K562 (cell line): ENCODE data around the gene PRM2. TPM values are rescaled to one million over a fixed set of nuclear protein-coding genes. Genes with fewer than 3 reads are reported as not detected.

Experiments used
- CCAR2 ChIP-seq: fragments of 200-400 bp; formaldehyde crosslinking; IDR thresholded peaks from 2 replicates; pipeline ENCODE4 v1.6.1; 2017; ENCODE audit warnings: mild to moderate bottlenecking, low read depth, low read length
- CHD1 ChIP-seq: fragments of 200-600 bp; sonication (generic); IDR thresholded peaks from one replicate; pipeline ENCODE4 v1.6.1; 2012; ENCODE audit warnings: mild to moderate bottlenecking, moderate library complexity, low read length, inconsistent platforms
- IFI16 ChIP-seq: fragments of 250-450 bp; sonication (Bioruptor Pico); IDR thresholded peaks from 2 replicates; pipeline ENCODE4 v2.1.2; 2022; ENCODE audit warnings: mild to moderate bottlenecking, inconsistent platforms
- NELFE ChIP-seq: IDR thresholded peaks from 2 replicates; pipeline ENCODE4 v1.6.1; 2011; ENCODE audit warnings: mild to moderate bottlenecking; ENCODE audit not compliant: insufficient read depth, insufficient read length
- NR2C2 ChIP-seq, 2 experiments: fragments of 200-800 bp in 1 of 2; sonication (Bioruptor generic) in 1 of 2; sonication (generic) in 1 of 2; formaldehyde crosslinking in 1 of 2; IDR thresholded peaks; 2 replicates each; pipeline versions ENCODE4 v1.6.1 to v1.8.0; 2016 to 2022; ENCODE audit warnings: mild to moderate bottlenecking in 1 of 2, missing compliant biosample characterization in 1 of 2, missing genetic modification characterization in 1 of 2, missing genetic modification reagents in 1 of 2
- POU5F1 ChIP-seq: fragments of 150-350 bp; IDR thresholded peaks from 2 replicates; pipeline ENCODE4 v1.6.1; 2014; ENCODE audit warnings: borderline replicate concordance, low read length, low read depth, mild to moderate bottlenecking; ENCODE audit not compliant: partially characterized antibody
- RBM39 ChIP-seq: fragments of 200-400 bp; formaldehyde crosslinking; optimal IDR thresholded peaks from 2 replicates; pipeline ENCODE3; 2018; ENCODE audit warnings: low read depth, low read length
- RHOXF2B ChIP-seq: fragments of 250-450 bp; sonication (Bioruptor Pico); conservative IDR thresholded peaks from 2 replicates; pipeline ENCODE4 v1.5.1; 2021
- ZBTB1 ChIP-seq: sonication (generic); formaldehyde crosslinking; IDR thresholded peaks from 2 replicates; pipeline ENCODE4 v1.8.1; 2023; ENCODE audit warnings: missing genetic modification reagents, low read depth, mild to moderate bottlenecking, borderline replicate concordance
- ZNF431 ChIP-seq: sonication (generic); formaldehyde crosslinking; IDR thresholded peaks from 2 replicates; pipeline ENCODE4 v1.8.0; 2022; ENCODE audit warnings: mild to moderate bottlenecking, missing genetic modification reagents
- ZNF583 ChIP-seq: fragments of 250-450 bp; sonication (Bioruptor Pico); IDR thresholded peaks from 2 replicates; pipeline ENCODE4 v1.4.0; 2020
- polyA plus RNA-seq, 8 experiments: library from polyadenylated mRNA; depleted of rRNA in 4 of 8; stranded (reverse) in 5 of 8; unstranded in 3 of 8; fragments of >200 nt; fragmentation: Nextera tagmentation in 2 of 8; fragmentation: Illumina TruSeq in 1 of 8; extraction: Ambion mirVana in 2 of 8; extraction: Trizol in 1 of 8; gene quantifications; 2 replicates each; pipeline versions ENCODE4 v1.2.1 to v1.2.3, GENCODE V29; 2011 to 2014; ENCODE audit warnings: inconsistent platforms in 1 of 8, missing spikeins in 1 of 8
- total RNA-seq, 7 experiments: library from RNA; depleted of rRNA in 6 of 7; stranded (reverse); fragments of >200 nt in 6 of 7; fragmentation: Illumina TruSeq in 2 of 7; extraction: Trizol in 2 of 7; gene quantifications; 2 replicates each; pipeline versions ENCODE4 v1.2.1 to v1.2.3, GENCODE V29; 2011 to 2021; ENCODE audit warnings: low replicate concordance in 1 of 7
- TF ChIP-seq, protein P1 (sequence below): fragments of 250-450 bp; sonication (Bioruptor Pico); IDR thresholded peaks from 2 replicates; pipeline ENCODE4 v1.4.0; 2020
- TF ChIP-seq, protein P2 (sequence below): fragments of 250-450 bp; sonication (Bioruptor Pico); IDR thresholded peaks from 2 replicates; pipeline ENCODE4 v1.4.0; 2020; ENCODE audit warnings: borderline replicate concordance
- TF ChIP-seq, protein P3 (sequence below), 2 experiments: fragments of 200-800 bp in 1 of 2; sonication (Bioruptor generic) in 1 of 2; sonication (generic) in 1 of 2; formaldehyde crosslinking in 1 of 2; IDR thresholded peaks in 1 of 2; conservative IDR thresholded peaks in 1 of 2; 2 replicates each; pipeline versions ENCODE4 v1.5.0 to v1.6.1; 2016 to 2020; ENCODE audit warnings: missing compliant biosample characterization in 1 of 2, missing genetic modification characterization in 1 of 2, missing genetic modification reagents in 1 of 2
- TF ChIP-seq, protein P4 (sequence below): sonication (generic); formaldehyde crosslinking; IDR thresholded peaks from 2 replicates; pipeline ENCODE4 v1.8.1; 2023; ENCODE audit warnings: mild to moderate bottlenecking, missing genetic modification reagents

PRM2 gene
- total and polyA plus RNA-seq, 9 of the 15 experiments (the other 6 are each of a cell fraction or from before 2014, with no cell fraction given): not detected

DNA sequence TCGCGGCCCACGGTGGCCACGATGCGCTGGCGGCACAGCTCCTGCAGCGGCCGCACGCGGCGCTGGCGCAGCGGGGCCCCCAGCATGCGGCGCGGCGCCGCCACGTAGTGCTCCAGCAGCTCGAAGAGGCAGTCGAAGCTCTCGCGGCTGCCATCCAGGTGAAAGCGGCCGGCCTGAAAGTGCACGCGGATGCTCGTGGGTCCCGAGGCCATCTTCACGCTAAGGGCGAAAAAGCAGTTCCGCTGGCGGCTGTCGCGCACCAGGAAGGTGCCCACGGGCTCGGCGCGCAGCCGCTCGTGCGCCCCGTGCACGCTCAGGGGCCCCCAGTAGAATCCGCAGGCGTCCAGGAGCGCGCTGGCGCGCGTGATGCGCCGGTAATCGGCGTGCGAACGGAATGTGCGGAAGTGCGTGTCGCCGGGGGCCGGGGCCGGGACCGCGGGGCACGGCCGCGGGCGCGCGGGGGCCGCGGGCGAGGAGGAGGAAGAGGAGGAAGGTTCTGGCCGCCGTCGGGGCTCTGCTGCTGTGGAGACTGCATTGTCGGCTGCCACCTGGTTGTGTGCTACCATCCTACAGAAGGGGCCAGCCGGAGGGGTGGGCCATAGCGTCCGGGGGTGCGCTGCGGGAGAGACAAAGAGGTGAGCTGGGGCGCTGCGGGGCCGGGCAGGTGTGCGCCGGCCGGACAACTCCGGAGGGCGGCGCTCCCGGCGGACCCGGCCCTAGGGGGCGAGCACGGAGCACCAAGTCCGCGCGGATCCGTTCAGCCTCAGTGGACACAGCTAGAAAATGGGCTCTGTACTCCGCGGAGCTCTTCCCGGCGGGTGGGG, 21.2 kb downstream of the PRM2 start (continued):
- TF ChIP-seq, protein P1, sequence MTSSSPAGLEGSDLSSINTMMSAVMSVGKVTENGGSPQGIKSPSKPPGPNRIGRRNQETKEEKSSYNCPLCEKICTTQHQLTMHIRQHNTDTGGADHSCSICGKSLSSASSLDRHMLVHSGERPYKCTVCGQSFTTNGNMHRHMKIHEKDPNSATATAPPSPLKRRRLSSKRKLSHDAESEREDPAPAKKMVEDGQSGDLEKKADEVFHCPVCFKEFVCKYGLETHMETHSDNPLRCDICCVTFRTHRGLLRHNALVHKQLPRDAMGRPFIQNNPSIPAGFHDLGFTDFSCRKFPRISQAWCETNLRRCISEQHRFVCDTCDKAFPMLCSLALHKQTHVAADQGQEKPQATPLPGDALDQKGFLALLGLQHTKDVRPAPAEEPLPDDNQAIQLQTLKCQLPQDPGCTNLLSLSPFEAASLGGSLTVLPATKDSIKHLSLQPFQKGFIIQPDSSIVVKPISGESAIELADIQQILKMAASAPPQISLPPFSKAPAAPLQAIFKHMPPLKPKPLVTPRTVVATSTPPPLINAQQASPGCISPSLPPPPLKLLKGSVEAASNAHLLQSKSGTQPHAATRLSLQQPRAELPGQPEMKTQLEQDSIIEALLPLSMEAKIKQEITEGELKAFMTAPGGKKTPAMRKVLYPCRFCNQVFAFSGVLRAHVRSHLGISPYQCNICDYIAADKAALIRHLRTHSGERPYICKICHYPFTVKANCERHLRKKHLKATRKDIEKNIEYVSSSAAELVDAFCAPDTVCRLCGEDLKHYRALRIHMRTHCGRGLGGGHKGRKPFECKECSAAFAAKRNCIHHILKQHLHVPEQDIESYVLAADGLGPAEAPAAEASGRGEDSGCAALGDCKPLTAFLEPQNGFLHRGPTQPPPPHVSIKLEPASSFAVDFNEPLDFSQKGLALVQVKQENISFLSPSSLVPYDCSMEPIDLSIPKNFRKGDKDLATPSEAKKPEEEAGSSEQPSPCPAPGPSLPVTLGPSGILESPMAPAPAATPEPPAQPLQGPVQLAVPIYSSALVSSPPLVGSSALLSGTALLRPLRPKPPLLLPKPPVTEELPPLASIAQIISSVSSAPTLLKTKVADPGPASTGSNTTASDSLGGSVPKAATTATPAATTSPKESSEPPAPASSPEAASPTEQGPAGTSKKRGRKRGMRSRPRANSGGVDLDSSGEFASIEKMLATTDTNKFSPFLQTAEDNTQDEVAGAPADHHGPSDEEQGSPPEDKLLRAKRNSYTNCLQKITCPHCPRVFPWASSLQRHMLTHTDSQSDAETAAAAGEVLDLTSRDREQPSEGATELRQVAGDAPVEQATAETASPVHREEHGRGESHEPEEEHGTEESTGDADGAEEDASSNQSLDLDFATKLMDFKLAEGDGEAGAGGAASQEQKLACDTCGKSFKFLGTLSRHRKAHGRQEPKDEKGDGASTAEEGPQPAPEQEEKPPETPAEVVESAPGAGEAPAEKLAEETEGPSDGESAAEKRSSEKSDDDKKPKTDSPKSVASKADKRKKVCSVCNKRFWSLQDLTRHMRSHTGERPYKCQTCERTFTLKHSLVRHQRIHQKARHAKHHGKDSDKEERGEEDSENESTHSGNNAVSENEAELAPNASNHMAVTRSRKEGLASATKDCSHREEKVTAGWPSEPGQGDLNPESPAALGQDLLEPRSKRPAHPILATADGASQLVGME (CRISPR knock-in tag): 0 out of 2 replicates have a peak, but pooled peaks have one; percentile 40
- TF ChIP-seq, protein P2, sequence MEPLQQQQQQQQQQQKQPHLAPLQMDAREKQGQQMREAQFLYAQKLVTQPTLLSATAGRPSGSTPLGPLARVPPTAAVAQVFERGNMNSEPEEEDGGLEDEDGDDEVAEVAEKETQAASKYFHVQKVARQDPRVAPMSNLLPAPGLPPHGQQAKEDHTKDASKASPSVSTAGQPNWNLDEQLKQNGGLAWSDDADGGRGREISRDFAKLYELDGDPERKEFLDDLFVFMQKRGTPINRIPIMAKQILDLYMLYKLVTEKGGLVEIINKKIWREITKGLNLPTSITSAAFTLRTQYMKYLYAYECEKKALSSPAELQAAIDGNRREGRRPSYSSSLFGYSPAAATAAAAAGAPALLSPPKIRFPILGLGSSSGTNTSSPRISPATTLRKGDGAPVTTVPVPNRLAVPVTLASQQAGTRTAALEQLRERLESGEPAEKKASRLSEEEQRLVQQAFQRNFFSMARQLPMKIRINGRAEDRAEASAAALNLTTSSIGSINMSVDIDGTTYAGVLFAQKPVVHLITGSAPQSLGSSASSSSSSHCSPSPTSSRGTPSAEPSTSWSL (CRISPR knock-in tag): peak; percentile 91; the same call in 1 of the 2 replicates
- TF ChIP-seq RHOXF2B (CRISPR knock-in tag) (no peak), NELFE (no peak), ZNF583 (CRISPR knock-in tag) (peak; percentile 62; the same call in 1 of the 2 replicates), RBM39 (no peak), ZNF431 (CRISPR knock-in tag) (peak; percentile 99), POU5F1 (no peak), NR2C2 (CRISPR knock-in tag; IDR thresholded peaks at IDR 0.05) (peak; percentile 90), NR2C2 (tag; IDR thresholded peaks at IDR 0.05) (no peak), IFI16 (CRISPR knock-in tag) (no peak), ZBTB1 (CRISPR knock-in tag) (peak; percentile 95), CHD1 (peak; percentile 97), CCAR2 (no peak)
- TF ChIP-seq, protein P3, sequence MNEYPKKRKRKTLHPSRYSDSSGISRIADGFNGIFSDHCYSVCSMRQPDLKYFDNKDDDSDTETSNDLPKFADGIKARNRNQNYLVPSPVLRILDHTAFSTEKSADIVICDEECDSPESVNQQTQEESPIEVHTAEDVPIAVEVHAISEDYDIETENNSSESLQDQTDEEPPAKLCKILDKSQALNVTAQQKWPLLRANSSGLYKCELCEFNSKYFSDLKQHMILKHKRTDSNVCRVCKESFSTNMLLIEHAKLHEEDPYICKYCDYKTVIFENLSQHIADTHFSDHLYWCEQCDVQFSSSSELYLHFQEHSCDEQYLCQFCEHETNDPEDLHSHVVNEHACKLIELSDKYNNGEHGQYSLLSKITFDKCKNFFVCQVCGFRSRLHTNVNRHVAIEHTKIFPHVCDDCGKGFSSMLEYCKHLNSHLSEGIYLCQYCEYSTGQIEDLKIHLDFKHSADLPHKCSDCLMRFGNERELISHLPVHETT (CRISPR knock-in tag; conservative IDR thresholded peaks at IDR 0.05 in 1 of 2, IDR thresholded peaks at IDR 0.05 in 1 of 2): peak in 1 of 2 experiments; percentile 52; a peak in 1 of 4 replicates
- TF ChIP-seq, protein P4, sequence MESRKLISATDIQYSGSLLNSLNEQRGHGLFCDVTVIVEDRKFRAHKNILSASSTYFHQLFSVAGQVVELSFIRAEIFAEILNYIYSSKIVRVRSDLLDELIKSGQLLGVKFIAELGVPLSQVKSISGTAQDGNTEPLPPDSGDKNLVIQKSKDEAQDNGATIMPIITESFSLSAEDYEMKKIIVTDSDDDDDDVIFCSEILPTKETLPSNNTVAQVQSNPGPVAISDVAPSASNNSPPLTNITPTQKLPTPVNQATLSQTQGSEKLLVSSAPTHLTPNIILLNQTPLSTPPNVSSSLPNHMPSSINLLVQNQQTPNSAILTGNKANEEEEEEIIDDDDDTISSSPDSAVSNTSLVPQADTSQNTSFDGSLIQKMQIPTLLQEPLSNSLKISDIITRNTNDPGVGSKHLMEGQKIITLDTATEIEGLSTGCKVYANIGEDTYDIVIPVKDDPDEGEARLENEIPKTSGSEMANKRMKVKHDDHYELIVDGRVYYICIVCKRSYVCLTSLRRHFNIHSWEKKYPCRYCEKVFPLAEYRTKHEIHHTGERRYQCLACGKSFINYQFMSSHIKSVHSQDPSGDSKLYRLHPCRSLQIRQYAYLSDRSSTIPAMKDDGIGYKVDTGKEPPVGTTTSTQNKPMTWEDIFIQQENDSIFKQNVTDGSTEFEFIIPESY (CRISPR knock-in tag): peak; percentile 96
